NCI-H2227 (cell line): ENCODE measurements around the gene FASN.
A peak's percentile ranks its signal among the peaks of the same experiment; 100 is the strongest.
"Not testable (repeated sequence)": the region's sequence is repeated elsewhere in the genome, so short reads cannot be mapped to it uniquely, and the experiment has no call there.

ENCODE experiments used
- DNase-seq: peaks from one replicate; lab custom pipeline; 2025; ENCODE audit not compliant: unreplicated experiment; lab: John Stamatoyannopoulos, UW

FASN gene

GRCh38 chr17:82098169-82098938, at the start of gene FASN:
Gene FASN (minus strand): TSS chr17:82098236. CDS start chr17:82096445, 1,791 bp downstream.
- peak; percentile 98 for DNase-seq

DNA sequence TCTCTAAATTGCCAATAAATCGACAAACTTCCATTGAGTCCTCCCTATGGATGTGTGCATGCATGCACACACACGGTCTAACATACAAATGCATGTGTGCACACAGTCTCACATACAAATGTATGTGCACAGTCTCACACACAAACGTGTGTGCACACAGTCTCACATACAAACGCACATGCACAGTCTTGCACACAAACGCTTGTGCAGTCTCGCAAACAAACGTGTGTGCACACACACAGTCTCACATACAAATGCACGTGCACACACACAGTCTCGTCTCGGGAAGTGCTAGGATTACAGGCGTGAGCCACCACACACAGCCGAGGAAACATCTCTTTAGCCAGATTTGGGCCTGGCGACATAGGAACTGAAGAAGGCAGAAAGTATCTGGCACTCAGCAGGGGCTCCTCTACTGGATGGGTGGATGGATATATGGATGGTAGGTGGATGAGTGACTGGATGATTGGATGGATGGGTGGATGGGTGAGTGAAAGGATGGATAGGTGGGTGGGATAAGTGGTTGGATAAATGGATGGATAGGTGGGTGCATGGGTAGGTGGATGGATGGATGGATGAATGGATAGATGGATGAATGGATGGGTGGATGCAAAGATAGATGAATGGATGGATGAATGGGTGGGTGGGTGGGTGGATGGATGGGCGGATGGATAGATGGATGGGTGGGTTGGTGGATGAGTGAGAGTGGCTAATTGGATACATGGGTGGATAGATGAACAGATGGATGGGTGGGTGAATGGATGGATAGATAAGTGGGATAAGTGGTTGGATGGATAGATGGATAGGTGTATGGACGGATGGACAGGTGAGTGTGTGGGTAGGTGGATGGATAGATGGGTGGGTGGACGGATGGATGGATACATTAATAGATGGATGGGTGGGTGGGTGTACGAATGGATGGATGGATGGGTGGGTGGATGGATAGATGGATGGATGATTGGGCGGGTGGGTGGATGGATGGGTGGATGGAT, 48.9 kb upstream of the FASN start:
- DNase-seq = no peak

GRCh38 chr17:82145550-82146155, 47.6 kb upstream of the FASN start:
- DNase-seq = no peak

- no peak for DNase-seq
Measured at GRCh38 chr17:82143333-82143732, 45.3 kb upstream of the FASN start.

DNA sequence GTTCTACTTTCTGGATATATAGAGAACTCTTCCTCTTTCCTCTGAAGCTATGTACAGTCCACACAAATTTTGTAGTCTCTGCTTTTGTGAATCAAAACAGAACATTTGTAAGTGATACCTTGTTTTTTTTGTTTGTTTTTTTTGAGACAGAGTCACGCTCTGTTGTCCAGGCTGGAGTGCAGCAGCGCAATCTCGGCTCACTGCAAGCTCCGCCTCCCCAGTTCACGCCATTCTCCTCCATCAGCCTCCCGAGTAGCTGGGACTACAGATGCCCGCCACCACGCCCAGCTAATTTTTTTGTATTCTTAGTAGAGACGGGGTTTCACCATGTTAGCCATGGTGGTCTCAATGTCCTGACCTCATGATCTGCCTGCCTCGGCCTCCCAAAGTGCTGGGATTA, 41.9 kb upstream of the FASN start:
- DNase-seq = not testable (repeated sequence)

DNA sequence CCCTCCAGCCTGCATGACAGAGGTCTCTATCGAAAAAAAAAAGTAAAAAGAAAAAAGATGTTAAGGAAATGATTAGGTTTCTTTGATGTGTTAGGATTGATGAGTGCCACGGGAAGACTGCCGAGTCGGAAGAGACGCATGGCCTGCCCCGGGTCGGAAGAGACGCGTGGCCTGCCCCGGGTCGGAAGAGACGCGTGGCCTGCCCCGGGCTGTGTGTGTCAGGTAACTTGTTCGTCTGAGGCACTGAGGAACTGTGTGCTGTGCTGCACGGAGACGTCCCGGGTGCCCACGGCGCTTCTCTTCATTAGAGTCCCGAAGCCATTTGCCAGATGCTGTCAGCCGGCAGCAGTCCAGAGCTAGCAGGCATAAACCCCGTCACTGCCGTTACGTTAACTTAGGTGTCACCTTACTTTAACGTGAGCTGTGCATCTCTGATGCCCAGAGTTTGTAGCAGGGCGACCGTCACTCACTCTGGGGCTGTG, 40.5 kb upstream of the FASN start:
- no peak for DNase-seq

DNA sequence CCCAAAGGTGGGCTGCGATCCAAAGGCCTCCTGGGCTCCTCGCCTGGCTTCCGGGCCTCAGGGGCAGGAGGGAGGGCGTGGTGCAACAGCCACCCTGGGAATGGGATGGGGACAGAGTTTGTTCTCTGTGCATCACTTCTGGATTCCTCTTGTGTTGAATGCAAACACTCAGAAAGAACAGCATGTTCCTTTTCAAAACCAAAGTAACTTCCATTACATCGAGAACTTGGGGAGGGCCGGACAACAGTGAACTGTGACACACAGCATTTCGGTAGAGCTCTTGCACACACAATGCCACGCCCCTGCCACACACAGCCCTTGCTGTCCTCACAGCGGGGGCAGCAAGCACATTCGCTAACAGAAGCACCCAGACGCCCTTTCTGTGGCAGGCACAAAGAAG, 36.1 kb upstream of the FASN start:
- no peak for DNase-seq

DNA sequence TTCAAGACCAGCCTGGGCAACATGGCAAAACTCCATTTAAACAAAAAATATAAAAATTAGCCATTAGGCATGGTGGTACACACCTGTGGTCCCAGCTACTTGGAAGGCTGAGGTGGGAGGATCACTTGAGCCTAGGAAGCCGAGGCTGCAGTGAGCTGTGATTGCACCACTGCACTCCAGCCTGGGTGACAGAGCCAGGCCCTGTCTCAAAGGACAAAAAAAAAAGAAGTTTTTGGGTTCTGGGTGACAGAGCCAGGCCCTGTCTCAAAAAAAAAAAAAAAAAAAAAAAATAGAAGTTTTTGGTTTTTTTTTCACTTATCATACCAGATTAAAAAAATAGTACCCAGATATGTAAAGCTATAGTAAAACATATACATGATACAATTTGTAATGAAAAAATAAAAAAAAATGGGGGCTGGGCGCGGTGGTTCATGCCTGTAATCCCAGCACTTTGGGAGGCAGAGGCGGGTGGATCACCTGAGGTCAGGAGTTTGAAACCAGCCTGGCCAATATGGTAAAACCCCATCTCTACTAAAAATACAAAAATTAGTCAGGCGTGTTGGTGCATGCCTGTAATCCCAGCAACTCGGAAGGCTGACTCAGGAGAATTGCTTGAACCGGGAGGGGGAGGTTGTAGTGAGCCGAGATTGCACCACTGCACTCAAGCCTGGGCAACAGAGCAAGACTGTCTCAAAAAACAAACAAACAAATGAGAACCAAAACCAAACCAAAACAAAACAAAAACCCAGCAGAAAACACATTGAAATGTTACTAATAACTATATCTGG, 35.3 kb upstream of the FASN start:
- not testable (repeated sequence) for DNase-seq

DNA sequence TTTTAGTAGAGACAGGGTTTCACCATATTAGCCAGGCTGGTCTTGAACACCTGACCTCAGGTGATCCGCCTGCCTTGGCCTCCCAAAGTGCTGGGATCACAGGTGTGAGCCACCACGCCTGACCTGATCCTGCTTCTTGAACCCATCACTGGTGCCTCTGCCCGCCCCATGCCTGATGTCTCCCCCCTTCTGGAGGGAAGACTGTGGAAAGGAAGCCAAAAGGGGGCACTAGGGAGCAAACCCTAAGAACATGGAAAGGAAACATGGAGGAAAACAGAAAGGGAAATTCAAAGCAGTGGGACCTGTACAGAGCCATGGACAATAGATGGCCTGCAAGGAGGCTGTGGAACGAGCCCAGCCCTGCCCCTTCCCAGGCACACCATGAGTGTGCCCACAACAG, 31.1 kb upstream of the FASN start:
- no peak for DNase-seq

GRCh38 chr17:82128287-82128686, 30.3 kb upstream of the FASN start:
- DNase-seq = no peak

DNA sequence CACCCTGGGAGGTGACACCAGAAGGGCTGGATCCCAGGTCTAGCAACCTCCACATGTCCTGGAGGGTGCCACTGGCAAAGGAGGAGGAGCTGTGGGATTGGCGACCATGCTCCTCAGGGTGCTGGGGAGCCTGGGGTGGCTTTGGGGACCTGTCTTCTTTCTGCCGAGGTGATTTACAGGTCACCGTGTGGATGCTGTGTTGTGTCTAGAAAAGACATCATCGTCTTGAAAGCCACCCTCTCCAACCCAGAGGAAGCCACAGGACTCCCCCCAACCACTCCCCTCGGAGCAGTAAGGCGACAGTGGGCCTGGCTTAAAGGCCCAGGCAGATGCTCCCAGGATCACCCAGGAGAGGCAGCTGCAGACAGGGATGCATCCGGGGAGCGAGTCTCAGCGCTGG, 29.7 kb upstream of the FASN start:
- no peak for DNase-seq

GRCh38 chr17:82127315-82127595, 29.2 kb upstream of the FASN start:
- DNase-seq = no peak

DNA sequence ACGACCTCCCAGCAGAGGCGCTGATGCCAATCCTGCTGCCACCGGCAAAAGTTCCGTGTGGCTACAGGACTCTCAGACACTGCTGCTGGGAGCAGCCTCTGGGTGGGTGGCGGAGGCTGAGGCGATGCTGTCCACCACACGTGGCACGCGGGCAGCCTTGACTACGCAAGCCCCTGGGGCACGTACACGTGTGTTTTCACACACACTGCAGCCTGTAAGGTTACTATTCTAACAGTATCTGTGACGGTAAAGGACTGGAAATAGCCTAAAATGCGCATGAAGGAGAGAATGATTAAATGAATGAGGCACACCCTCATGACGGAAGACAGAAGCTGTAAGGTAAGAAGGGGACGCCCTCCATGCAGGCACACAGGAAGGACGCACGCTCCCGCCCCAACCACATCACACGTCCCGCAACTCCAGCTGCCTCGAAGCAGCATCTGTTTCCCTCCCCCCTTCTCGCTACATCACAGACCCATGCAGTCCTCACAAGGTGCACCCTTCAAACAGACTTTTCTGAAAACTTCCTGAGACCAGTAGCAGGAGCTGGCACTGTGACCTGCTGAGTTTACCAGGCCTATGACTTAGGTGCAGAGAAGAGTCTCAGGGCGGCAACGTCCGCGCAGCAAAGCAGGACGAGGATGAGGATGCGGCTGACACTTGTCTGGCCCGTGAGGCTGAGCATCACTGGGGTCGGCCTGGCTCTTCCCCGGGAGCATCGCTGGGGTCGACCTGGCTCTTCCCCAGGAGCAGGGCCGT, 28.7 kb upstream of the FASN start:
- no peak for DNase-seq

GRCh38 chr17:82124101-82124500, 26.1 kb upstream of the FASN start:
- no peak for DNase-seq

DNA sequence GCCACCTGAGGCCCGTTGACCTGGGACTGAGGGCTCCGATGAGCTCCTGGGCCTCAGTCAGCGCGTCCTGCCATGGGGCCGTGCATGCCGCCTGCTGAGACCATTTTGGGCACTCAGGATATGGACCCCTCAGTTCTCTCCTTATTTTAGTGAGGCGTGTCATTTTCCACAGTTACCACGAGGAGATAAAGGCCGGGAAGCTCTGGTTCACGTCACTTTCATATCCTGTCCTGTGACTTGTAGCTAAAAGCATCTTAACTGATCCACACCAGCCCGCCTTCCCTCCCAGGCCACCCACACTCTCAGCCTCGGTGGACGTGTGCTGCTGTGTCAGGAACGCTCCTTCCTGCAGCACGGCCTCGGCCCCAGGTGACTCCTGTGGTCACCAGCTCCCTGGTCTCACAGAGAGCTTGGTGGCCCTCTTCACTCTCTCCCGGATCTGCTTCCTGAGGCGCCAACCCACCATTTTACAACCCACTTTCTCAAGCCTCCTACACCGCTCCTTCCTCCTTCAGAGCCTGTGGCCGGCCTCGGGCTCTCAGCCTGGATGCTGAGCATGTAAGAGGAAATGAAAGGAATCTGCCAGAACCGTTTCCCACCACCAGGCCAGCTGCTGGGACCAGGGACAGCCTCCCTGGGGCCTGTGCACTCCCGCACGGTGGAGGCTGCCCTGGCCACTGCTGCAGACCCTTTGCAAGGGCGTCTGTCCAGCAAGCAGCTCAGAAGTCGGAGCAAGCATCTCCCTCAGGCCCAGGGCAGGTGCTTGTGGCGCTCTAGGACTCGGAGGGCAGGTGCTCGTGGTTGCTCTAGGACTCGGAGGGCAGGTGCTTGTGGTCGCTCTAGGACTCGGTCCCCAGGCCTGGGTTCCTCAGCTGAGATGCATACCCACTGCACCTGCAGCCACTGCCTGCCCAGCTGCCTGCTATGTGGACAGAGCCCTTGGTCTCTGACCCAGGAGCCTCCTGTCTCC, 23.9 kb upstream of the FASN start:
- no peak for DNase-seq

DNA sequence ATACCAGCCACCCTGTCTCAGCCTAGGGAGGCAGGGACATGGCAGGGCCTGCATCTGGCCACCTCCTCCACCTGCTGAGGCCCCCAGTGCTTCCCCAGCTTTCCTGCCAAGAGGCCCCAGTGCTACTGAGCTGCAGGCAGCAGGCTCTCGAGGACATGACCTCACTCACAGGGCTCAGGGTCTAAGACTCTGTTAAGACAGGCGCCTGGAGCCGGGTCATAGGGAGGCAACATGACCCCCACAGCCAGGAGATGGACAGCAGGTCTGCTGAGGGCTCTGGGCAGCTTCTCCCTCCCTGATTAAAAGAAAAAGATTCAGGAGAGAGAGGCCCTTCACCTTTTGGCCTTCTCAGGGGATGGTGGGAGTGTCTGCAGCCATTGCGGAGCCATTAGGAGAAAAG, 23.2 kb upstream of the FASN start:
- DNase-seq = no peak

DNA sequence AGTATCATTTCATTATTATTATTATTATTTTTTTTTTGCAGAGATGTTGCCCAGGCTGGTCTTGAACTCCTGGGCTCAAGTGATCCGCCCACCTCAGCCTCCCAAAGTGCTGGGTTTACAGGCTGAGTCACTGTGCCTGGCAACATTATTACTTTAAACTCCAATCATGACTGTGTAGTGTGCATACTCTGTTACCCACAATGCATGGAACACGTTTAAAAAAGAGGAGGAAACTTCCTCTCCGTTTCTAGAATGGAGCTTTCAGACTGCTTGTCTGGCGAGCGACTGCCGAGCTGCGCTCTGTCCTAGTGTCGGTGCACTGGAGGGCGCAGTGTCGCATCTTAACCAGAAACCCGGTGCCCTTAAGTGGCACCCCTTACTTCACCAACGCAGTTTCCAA, 22.1 kb upstream of the FASN start:
- no peak for DNase-seq

GRCh38 chr17:82118815-82119380, 20.9 kb upstream of the FASN start:
- DNase-seq = no peak
